Measurements from ENCODE around the gene BNIP2. TPM values are rescaled to one million over a fixed set of nuclear protein-coding genes. Genes with fewer than 3 reads are reported as not detected.

BNIP2 gene
- total RNA-seq, 1 experiment from 2014 or later, result 53.1 TPM

DNA sequence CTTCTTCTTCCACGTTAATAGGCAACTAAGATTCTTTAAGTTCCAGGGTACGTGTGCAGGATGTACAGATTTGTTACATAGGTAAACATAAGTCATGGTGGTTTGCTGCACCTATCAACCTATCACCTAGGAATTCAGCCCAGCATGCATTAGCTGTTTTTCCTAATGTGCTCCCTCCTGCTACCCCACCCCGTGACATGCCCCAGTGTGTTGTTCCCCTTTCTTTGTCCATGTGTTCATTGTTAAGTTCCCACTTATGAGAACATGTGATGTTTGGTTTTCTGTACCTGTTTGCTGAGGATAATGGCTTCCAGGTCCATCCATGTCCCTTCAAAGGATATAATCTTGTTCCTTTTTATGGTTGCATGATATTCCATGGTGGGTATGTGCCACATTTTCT lies 52.9 kb downstream of the BNIP2 start:
- ChIA-PET CTCF (interaction anchor here (1.2 to 3.9 kb wide), 2 partner anchors 103 to 107 kb away, joined by 5 to 20 read pairs; no protein-coding TSS in a partner anchor), RAD21 (ENCODE audit: low non-redundant PET in 1 of 2, low total read pairs in 2 of 2, uncharacterized antibody in 2 of 2, unreplicated experiment in 2 of 2) (no interaction called here), POLR2A (no interaction called here)
- no peak overlapping the region for H3K4me3 ChIP-seq (replicated peaks in 1 of 2; ENCODE audit: low read depth in 1 of 2, low read length in 2 of 2)
- intact Hi-C loops (cut with micrococcal nuclease), result loop anchor here (10.0 kb wide), 1 partner anchor 651 kb away; the partner anchor contains the start of gene RNF111
- ATAC-seq, result no peak
- H3K4me2 ChIP-seq (ENCODE audit: low read length), result no peak overlapping the region
- no peaks in the 10 kb centered on the region for H3K4me1 ChIP-seq (ENCODE audit: control insufficient read depth in 1 of 2, insufficient read depth in 2 of 2, low read length in 2 of 2)
- DNase-seq (ENCODE audit: low read depth, low spot score), result no peak
- H3K79me2 ChIP-seq (ENCODE audit: insufficient read depth, low read length), result peaks cover 6% of the 10 kb centered on the region
- no peak overlapping the region for H2AFZ ChIP-seq (ENCODE audit: low read depth, low read length, poor library complexity, severe bottlenecking)
- H3K9me3 ChIP-seq (ENCODE audit: control insufficient read depth in 1 of 2, insufficient read depth in 1 of 2, low read depth in 1 of 2, low read length in 2 of 2), result no peaks in the 10 kb centered on the region
- H3K36me3 ChIP-seq (ENCODE audit: control insufficient read depth in 1 of 2, insufficient read depth in 2 of 2, low read length in 2 of 2), result peaks cover 6 to 11% of the 10 kb centered on the region in 2 experiments; a peak in 2 of 4 replicates
- H4K20me1 ChIP-seq (ENCODE audit: insufficient read depth), result no peaks in the 10 kb centered on the region
- no peaks in the 10 kb centered on the region for H3K27me3 ChIP-seq (ENCODE audit: insufficient read depth, low read length)
- BruUV-seq (replicated peaks), result TSS peak; percentile 25
- no peak overlapping the region for H3K27ac ChIP-seq (ENCODE audit: low read depth, low read length)
- H3K9ac ChIP-seq (ENCODE audit: low read length), result no peak overlapping the region
- no peaks in the 10 kb centered on the region for H3K9me2 ChIP-seq (ENCODE audit: insufficient read depth)
- TF ChIP-seq CBX3 (IDR thresholded peaks at IDR 0.05; ENCODE audit: low read depth), result no peak
- TF ChIP-seq TCF7L2 (IDR thresholded peaks at IDR 0.05; ENCODE audit: borderline replicate concordance, extremely low read depth, insufficient read depth, insufficient read length), result no peak
- TF ChIP-seq YY1 (IDR thresholded peaks at IDR 0.05; ENCODE audit: extremely low read depth, insufficient replicate concordance, low read depth, low read length), result no peak
- TF ChIP-seq FOSL1 (IDR thresholded peaks at IDR 0.05; ENCODE audit: low read depth), result no peak
- TF ChIP-seq POLR2AphosphoS5 (IDR thresholded peaks at IDR 0.05; ENCODE audit: low read depth, low read length), result no peak
- no peak for TF ChIP-seq SRF (IDR thresholded peaks at IDR 0.05; ENCODE audit: low read depth)
- TF ChIP-seq ZFX (IDR thresholded peaks at IDR 0.05), result no peak
- TF ChIP-seq CEBPB (IDR thresholded peaks at IDR 0.05; ENCODE audit: low read depth), result no peak
- TF ChIP-seq, protein P1, sequence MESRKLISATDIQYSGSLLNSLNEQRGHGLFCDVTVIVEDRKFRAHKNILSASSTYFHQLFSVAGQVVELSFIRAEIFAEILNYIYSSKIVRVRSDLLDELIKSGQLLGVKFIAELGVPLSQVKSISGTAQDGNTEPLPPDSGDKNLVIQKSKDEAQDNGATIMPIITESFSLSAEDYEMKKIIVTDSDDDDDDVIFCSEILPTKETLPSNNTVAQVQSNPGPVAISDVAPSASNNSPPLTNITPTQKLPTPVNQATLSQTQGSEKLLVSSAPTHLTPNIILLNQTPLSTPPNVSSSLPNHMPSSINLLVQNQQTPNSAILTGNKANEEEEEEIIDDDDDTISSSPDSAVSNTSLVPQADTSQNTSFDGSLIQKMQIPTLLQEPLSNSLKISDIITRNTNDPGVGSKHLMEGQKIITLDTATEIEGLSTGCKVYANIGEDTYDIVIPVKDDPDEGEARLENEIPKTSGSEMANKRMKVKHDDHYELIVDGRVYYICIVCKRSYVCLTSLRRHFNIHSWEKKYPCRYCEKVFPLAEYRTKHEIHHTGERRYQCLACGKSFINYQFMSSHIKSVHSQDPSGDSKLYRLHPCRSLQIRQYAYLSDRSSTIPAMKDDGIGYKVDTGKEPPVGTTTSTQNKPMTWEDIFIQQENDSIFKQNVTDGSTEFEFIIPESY (IDR thresholded peaks at IDR 0.05; ENCODE audit: extremely low read depth, insufficient replicate concordance, low read length), result no peak

Data from HCT116 (cell line).